ENCODE data around the gene RPL5.
A peak's percentile ranks its signal among the peaks of the same experiment; 100 is the strongest.

The RPL5 gene

GRCh38 chr1:92855236-92855635 lies 23.4 kb downstream of the RPL5 start:
- DNase-seq (ENCODE audit: low read depth), result no peak

DNA sequence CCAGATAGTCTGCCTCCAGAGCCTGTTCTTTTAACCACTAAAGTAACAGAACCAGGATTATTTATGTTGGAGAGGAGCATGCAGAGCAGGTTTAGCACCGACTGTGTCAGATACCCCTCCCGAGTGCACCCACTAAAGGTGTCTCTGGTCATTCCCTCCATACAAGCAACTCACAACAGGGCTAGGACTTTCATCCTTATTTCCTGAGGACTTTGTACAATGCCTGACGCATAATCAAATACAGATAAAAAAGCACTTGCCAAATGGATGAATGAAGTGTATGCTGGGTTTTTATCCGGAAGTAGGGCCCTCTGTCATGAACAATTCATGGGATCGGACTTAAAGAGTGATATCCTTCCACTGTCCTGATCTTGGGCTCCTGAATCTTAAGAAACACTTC lies 26.0 kb downstream of the RPL5 start:
- DNase-seq (ENCODE audit: low read depth), result no peak

- DNase-seq (ENCODE audit: low read depth), result no peak
Measured at GRCh38 chr1:92858564-92859399, 26.9 kb downstream of the RPL5 start.

DNA sequence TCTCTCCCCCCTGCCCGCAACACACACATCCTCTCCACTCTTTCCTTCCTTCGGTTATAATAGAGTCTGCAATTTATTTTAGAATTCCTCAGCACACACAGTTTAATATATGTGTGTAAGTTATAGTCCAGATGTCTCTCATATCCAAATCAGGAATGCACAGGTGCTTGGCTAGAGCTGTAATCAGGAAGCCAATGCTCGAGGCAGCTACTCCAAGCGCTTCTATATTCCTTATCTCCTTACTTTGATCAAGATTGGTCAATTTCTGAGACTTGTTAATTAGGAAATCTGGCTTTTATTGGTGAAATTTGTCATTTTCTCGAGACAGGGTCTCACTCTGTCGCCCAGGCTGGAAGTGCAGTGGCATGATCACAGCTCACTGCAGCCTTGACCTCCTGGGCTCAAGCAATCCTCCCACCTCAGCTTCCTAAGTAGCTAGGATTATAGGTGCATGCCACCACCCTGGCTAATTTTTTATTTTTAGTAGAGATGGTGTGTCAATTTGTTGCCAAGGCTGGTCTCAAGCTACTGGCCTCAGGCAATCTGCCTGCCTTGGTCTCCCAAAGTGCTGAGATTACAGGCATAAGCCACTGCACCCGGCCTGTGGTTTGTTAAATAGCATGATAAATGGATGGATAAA lies 27.7 kb downstream of the RPL5 start:
- no peak for DNase-seq (ENCODE audit: low read depth)

DNA sequence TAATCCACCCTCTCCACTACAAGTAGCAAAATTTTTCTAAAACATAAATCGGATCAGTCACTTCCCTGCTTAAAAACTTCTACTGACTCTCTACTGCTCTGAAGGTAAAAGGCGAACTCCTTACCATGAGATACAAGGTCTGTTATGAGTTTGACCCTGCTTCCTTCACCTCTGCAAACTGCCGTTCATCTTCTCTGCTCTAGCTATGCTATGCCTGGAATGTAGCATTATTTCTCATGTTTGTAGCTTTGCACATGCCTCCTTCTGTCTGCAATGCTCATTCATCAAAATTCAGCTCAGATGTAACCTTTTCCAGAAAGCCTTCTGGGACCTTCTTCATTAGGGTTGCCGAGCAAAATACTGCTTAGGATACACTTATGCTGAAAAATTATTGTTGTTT lies 30.8 kb downstream of the RPL5 start:
- no peak for DNase-seq (ENCODE audit: low read depth)

GRCh38 chr1:92864131-92864530 lies 32.3 kb downstream of the RPL5 start:
- no peak for DNase-seq (ENCODE audit: low read depth)

DNA sequence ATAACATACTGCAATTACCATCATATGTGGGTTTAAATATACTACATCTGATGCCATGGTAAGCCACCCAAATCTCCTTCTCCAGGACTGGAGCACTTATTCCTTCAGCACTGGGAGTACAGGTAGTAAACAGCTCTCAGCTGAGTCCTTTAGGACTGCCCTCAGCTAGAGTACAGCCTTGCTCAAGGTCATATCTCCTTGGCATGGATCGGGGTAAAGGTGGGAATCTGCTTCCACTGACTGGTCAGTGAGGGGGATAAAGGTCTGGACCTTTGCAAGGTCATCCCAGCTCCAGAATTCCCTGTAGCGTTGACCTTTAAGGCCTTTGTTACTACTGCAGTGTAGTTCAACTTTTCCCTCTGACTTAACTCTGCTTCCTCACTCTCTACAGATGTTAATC lies 38.8 kb downstream of the RPL5 start:
- DNase-seq (ENCODE audit: low read depth), result no peak

DNA sequence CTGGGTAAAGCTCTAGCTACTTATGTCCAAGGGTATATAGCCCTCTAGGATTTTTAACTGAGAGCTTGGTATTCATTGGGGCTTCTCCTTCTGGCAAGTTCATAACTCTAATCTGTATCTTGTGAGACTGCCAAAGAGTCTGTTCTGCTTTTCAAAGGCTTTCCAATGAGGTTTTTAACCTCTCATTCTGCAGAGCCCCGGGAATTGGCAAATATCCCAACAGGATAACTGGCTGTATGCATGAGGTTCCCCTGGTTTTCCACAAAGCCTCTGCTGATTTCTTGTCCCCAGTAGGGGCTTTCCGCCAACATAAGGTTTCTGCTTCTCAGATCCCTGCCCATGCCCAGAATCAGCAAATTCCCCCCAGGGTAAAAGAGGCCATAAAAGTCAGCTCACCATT lies 40.9 kb downstream of the RPL5 start:
- DNase-seq (ENCODE audit: low read depth), result no peak

- DNase-seq (ENCODE audit: low read depth), result no peak
Measured at GRCh38 chr1:92874987-92875386, 43.1 kb downstream of the RPL5 start.

- DNase-seq (ENCODE audit: low read depth), result no peak
Measured at GRCh38 chr1:92876351-92876750, 44.5 kb downstream of the RPL5 start.

DNA sequence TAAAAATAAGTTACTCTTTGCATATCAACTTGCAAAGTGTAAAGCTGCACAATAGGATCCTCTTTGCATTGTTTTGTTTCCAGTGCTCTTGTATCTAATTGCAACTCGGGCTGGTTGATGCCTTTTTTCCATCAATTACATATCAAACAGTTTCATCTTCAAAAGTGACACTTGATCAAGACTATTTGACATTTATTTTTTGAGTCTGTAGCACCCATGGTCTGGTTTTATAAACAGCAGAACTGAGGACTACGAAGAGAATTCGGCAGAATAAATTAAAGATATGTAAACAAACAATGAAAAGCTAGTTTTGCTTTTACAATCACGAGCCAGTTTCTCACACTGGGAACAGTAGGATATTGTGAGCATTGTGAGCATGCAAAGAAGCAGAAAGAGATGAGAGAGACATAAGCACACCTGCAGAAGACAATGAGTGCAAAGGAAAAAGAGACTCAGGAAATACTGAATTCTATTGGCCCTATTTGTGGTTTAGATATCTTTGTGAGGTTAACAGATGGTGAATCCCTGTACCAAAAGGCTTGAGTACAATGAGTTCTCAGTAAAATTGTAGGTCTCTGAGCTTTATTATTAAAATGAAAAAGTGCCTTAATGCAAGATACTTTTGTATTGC lies 45.4 kb downstream of the RPL5 start:
- no peak for DNase-seq (ENCODE audit: low read depth)

DNA sequence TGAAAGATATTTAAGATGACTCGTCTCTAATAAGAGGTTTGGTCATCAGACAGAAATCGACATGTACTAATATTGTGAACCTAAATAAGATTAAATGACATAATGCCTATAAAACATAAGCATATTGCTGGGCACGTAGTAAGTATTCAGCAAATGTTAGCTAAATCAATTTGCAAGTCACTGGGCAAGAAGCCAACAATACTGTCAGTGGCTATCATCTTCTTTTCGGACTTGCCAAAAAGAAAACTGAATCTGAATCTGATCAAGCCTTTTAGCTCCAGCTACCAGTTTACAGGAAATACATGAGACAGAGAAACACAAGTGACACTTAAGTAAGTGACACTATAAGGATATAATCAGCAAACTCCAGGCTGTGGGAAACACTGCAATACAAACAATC lies 46.0 kb downstream of the RPL5 start:
- no peak for DNase-seq (ENCODE audit: low read depth)

DNA sequence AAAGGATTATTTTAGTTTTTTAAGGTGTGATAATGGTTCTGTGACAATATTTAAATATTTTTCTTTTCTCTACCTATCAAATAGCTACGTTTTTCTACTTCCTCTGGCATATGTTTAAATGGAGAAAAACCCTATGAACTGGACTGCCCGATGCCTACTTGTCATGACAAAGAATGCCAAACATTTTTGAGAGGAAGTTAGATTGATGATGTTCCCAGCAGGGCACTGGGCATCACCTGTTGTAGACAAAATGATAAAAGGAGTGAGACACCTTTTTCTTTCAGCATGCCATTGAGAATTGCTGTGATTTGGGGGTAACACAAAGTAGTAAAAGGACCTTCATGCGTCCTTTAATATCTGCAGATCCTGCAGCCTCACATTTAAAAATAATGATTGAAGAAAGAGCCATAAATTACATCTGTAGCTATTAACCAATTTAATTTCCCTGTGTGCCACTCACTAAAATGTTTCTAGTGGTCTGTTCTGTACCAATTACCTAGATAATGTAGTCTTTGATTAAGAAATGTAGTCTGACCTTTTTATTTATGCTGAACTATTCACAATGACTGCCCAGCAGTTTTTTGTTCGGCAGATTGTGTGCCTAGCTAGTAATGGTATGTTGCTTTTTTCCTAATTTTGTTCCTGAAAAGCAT lies 47.6 kb downstream of the RPL5 start:
- DNase-seq (ENCODE audit: low read depth), result no peak

DNA sequence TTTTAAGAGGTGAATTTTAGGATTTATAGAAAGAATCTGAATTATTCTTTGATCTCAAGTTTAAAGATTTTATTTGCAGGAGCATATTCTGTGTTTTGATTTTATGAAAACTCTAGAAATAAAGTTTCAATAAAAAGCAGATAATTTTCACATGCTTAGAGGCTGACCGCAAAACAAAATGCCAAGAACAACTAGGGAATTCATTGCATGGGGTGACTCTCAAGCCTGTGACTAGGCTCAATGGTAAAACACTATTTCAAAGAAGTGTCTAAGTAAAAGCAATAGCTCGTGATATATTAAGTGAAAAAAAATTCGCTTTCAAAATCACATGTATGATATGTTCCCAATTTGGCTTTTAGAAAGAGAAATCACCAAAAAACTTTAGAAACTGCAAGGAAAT lies 49.6 kb downstream of the RPL5 start:
- DNase-seq (ENCODE audit: low read depth), result no peak

DNA sequence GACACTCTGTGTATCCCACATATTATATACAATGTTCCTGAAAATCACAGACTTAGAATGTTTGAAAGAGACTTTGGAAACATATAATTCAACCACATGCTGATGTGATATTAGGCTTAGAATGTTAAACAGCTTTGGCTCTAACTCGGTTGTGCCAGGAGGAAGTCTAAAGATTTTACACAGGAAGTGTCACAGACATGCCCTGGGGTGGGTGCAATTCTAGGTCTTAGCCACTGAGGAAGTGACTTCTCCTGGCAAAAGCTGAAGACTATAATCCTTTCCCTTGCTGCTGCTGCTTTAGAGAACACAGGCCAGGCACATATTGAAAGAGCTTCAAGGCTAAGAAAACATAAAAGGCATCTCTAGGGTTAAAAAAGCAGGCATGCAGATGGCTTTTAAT lies 51.0 kb downstream of the RPL5 start:
- peak; percentile 6 for DNase-seq (ENCODE audit: low read depth)

GRCh38 chr1:92883297-92883696 lies 51.5 kb downstream of the RPL5 start:
- DNase-seq (ENCODE audit: low read depth), result no peak

GRCh38 chr1:92884195-92884594 lies 52.4 kb downstream of the RPL5 start:
- no peak for DNase-seq (ENCODE audit: low read depth)

- DNase-seq (ENCODE audit: low read depth), result no peak
Measured at GRCh38 chr1:92886886-92887419, 55.1 kb downstream of the RPL5 start.

DNA sequence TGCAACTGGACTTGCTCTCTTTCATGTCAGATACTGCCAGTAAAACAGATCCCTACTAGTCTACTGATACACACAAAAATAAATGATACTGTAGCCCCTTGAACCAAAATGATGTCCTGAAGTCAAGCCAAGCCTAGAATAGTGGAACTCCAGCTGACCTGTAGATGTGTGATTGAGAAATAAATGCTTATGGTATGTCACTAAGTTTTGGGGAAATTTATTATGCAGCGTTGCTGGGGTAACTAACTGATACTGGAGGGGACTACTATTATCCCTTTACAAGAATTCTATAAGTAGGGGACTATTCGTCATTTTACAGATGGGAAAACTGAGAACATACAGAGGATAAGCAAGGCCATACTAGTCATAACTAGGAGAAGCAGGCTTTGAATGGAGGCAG lies 55.6 kb downstream of the RPL5 start:
- no peak for DNase-seq (ENCODE audit: low read depth)

Data from stimulated activated CD8-positive, alpha-beta memory T cell treated with anti-CD3 and anti-CD28 coated beads, Interleukin-4, amount 100 ng/mL, for 24 hours (primary cell).